NAMALWA (cell line): ENCODE measurements around the gene A4GNT.
"Not testable (repeated sequence)": the region's sequence is repeated elsewhere in the genome, so short reads cannot be mapped to it uniquely, and the experiment has no call there.

Source experiments
- DNase-seq: peaks from one replicate; pipeline ENCODE4 v3.0.0-alpha.2; 2015; ENCODE audit warnings: low spot score

The A4GNT gene

DNA sequence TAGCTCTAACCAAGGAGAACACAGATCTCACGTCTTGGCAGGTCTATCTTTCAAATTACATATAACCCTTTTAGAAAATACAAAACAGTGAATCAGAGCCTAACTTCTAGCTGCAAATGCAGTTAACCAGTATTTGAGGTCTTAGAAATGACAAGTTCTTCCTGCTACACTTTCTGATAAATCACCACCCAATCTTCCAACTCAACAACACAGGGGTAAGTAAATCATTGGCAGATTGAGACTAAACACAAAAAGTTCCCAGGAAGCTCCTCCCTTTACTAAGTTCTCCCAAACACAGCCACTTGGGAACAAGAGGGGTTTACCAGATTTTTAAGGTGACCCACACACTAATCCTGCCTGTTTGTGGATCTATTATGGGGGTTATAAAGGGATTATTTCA is at the start of gene A4GNT:
Gene A4GNT (minus strand): TSS at position 152 of the 400 bp plus-strand sequence. CDS start 1,134 bp downstream, outside the sequence.
- DNase-seq, result no peak

DNA sequence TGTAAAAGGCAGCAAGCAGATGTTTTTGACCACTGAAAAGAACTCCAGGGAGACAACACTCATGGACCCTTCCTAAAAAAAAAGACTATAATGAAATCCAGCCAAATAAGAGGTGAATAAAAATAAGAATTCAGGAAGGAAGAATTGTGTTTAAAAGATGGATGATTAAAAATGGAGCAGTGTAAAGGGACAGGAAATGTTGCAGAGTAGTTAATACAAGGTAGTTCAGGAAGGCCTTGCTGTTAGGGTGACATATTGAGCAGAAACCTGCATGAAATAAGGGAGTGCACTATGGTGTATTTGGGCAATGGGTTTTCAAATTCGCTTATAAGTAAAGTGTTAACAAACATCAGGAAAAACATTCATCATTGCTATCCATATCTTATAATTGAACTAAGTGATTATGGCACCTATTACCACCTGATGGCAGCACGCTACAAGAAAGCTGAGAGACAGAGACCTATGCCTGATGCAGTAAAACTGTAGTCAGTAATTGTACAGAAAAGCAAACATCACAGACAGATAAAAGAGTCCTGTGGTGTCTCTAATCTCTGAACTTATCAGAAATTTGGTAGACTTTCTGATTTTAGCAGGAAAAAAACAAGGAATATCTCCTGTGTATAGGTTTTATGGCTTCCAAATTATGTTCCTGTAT is 48.3 kb upstream of the A4GNT start:
- DNase-seq, result peak; percentile 73

DNA sequence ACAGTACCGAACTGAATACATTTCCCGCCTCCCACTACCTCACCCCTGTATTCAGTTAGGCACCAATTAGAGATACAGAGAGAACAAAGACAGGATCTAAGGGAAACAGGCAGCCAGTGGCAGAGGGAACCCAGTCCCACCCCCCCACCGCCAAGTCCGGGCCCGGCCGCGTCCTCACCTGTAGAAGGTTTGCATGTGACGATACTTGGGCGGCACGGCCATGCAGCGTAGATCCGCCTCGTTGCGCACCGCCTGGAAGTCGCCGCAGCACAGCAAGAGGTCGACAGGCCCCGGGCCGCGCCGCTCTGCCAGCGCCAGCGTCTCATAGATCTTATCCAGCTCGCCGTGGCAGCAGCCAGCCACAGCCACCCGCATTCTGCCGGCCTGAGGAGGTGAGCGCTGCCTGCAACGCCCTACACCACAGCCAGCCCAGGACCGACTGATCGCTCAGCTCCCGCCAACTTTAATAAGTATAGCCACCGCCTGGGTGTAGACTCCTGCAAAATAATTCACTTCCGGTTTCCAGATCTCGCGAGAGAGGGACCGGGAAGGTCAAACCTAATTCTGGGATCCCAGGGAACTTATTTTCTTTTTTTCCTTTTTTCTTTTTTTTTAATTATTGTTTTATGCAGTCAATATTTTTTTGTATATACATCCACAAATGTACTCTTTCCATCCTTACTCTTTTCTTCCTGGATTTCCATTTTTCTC is 42.4 kb upstream of the A4GNT start, which contains the start of gene DBR1:
Gene DBR1 (minus strand): TSS at position 501 of the 711 bp plus-strand sequence. CDS start 126 bp downstream, at position 375.
- peak; percentile 95 for DNase-seq

DNA sequence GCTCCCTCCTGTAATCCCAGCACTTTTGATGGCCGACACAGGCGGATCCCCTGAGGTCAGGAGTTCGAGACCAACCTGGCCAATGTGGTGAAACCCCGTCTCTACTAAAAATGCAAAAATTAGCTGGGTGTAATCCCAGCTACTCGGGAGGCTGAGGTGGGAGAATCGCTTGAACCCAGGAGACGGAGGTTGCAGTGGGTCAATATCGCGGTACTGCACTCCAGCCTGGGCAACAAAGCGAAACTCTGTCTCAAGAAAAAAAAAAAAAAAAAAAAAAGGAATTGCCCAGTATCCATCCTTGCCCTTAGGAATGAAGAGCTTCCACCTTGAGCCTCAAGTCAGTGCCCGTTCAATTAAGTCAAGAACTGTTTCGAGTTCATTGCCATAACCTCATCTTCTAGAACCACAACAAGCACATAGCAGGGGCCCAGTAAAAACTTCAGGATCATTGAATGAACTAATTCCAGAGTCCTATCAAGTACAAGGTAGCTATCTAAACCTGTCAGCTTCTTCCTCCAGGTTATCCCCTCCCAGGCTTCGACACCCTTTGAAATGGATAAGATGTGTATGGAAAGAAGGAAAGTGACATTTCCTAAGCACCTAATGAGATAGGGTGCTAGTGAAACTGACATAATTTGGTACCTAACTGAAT is 41.7 kb upstream of the A4GNT start:
- no peak for DNase-seq

DNA sequence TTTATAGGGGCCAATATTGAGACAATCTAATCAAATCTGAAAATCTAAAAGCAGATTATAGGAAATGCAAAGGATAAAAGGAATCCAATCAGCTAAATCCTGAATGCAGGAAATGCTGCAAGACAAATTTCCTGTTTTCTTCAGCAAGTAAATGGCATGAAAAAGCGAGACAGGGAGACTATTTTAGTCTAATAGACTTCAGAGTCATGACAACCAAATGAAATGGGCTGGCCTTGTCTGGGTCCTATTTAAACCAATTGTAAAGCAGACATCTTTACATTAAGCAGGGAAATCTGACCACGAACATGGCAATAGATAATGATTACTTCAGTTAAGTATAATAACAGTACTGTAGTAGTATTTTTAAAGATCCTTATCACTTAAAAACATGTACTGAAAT is 40.4 kb upstream of the A4GNT start:
- no peak for DNase-seq

DNA sequence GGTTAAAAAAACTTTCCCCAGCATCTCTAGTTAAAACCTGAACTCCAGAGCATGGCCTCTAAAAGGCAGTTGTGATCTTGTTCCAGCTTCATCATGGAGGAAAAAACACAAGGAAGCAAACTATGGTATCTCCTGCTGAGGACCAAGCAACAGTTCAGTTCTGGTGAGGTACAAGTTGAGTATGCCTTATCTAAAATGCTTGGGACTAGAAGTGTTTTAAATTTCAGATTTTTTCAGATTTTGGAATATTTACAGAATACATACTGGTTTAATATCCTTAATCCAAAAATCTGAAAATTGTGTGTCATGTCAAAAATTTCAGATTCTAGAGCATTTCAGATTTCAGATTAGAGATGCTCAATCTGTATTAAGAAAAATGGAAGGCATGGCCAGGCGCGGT is 32.9 kb upstream of the A4GNT start:
- DNase-seq, result no peak

DNA sequence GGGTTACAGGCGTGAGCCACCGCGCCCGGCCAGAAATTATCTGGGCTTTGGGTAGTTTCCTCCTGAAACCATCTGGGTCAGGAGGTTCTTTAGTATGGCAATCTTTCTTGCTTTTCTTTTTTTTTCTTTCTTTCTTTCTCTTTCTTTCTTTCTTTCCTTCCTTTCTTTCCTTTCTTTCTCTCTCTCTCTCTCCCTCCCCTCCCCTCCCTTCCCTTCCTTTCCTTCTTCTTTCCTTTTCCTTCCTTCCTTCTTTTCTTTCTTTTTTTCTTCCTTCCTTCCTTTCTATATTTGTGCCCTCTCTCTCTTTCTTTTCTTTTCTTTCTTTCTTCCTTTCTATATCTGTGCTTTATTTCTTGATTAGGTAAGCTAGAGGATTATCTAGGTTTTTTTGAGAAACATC is 25.6 kb upstream of the A4GNT start:
- DNase-seq, result no peak

DNA sequence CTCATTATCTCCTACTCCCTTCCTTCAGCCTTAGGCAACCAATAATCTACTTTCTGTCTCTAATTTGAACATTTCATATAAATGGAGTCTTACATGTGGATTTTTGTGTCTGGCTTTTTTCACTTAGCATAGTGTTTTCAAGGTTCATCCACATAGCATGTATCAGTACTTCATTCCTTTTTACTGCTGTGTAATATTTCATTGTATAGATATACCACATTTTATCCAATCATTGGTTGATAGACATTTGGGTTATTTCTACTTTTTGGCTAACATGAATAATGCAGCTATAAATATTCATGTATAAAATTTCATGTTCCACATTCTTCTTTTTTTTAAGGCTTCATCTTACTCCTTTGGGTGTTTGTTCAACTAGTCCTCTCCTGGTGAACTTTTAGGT is 22.3 kb upstream of the A4GNT start:
- DNase-seq, result no peak

DNA sequence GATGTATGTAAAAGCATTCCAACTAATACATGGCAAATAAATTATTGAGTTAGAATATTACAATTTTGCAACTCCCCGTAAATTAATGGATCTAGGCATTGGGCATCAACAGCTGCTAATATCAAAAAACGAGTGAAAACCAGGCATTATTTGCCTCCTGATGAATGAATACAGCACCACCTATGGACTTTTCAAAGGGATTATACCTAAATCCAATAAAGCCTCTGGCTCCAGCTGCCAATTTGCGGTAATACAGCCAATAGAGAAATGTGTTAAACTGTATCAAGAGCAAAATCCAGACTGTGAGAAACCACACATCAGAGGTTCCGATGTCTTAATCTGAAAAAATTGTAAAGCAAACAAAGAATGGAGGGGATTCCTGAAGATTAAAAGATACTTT is 16.3 kb upstream of the A4GNT start:
- DNase-seq, result no peak

DNA sequence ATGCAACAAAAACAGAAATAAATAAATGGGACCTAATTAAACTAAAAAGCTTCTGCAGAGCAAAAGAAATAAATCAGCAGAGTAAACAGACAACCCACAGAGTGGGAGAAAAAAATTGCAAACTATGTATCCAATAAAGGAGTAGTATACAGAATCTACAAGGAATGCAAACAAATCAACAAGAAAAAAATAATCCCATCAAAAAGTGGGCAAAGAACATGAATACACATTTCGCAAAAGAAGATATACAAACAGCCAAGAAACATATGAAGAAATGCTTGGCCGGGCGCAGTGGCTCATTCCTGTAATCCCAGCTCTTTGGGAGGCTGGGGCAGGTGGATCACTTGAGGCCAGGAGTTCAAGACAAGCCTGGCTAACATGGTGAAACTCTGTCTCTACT is 10.0 kb upstream of the A4GNT start:
- not testable (repeated sequence) for DNase-seq

DNA sequence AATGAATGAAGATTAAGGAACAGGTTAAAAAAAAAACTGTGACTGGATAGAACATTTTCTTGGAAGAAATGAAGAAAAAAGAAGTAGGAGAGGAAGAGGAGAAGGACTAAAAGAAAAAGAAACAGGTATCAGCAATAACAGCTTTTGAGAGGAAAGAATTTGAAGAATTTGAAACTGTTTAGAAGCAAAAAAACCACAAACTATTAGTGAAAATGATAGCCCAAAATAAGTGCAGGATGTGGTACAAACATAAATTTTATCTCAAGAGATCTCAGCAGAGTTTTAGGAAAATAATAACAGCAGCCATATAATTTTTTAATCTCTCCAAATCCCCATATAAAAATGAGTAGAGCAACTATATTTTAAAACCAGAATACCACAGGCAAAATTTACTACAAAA is 8.8 kb upstream of the A4GNT start:
- DNase-seq, result no peak

DNA sequence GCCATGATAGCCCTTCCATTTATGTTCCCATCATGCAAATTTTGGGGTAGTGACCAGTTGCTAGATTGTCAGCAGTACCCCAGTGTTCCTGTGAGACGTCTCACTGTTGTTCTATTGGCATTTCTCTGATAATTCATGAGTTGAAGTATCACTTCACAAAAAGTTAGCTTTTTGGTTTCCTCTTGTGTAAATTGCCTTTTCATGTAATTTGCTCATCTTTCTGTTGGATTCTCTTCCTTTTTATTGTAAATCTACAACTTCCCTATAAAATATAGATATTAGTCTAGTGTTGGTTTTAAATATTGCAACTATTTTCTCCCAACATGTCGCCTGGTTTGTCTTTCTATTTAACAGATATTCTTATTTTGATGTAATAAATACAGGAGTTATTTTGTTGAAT is 7.5 kb upstream of the A4GNT start:
- no peak for DNase-seq

DNA sequence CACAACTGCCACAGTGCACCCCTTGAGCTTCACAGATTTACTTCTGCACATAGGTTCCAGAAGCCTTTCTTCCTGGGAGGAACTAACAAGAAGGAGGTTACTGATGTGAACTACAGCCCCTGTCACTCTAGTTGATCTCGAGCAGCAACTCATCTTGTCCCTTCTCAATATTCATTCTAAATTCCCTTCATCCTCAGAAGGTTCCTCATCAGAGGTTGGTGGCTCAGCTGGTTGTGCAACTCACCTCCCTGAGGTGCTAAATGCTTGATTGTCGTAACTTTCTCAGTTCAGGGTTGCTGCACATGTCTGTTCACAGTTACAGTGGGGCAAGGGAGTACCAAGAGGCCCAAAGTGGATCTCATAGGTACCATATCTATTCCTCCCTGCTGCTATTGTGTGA is 5.7 kb upstream of the A4GNT start:
- no peak for DNase-seq

DNA sequence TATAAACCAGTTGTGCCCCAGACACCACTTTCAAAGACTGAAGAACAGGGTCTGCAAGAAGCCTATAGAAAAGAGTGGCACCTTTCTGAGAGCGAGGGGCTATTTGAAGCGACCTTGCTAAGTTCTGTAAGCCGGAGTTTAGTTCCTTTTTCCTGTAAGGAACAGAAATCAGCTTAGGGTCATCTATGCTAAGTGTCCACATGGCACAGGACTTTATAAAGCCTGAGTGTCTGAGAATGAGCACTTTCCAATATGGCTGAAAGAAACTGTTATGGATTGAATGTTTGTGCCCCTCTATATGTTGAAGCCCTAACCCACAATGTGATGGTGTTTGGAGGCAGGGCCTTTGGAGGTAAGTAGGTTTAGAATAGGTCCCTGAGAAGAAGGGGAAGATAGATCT is 4.0 kb upstream of the A4GNT start:
- DNase-seq, result no peak

DNA sequence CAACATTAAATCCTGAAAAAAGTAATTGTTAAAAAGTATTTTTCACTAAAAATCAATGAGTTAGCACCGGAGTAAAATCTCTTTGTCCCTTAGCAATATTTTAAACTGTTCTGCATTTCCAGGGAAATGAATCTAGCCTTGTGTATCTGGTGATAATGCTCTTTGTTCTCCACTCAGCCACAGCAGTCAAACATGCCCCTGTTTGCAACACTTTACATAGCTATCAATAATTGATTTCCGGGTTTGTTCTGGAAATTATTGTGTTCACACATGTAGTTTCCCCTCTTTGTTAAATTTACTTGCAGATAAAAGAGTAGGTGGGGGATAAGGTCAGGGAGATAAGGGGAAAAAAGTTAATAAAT is 3.6 kb upstream of the A4GNT start:
- no peak for DNase-seq

DNA sequence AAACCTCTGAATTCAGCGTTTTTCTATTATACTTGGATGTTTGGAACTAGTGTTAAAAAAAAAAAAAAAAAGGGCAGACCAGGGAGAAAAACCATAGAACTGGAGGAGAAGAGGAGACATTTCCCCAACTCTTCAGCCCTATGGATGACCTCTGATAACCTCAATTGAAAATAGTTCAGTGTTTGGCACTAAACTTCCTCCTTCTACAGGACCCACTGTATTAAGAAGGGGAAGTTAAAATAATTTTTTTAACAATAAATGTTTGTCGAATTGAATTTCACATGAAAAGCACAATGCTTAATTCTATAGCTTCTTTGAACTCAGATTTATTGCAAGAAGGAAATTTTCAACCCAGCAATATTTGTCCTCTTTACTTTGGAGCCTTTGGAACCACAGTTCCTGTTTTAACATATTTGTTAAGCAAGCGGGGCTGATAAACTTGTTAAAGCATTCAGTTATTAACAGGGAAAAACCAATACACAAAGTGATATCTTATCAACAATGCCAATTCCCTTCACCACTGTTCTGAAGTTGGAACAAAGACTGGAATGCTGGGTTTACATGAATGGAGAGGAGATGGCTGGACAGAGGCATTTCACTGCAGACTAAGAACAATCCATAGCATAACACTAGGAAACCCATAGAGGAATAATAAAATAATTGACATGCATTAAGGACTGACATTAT is 3.1 kb upstream of the A4GNT start:
- no peak for DNase-seq

DNA sequence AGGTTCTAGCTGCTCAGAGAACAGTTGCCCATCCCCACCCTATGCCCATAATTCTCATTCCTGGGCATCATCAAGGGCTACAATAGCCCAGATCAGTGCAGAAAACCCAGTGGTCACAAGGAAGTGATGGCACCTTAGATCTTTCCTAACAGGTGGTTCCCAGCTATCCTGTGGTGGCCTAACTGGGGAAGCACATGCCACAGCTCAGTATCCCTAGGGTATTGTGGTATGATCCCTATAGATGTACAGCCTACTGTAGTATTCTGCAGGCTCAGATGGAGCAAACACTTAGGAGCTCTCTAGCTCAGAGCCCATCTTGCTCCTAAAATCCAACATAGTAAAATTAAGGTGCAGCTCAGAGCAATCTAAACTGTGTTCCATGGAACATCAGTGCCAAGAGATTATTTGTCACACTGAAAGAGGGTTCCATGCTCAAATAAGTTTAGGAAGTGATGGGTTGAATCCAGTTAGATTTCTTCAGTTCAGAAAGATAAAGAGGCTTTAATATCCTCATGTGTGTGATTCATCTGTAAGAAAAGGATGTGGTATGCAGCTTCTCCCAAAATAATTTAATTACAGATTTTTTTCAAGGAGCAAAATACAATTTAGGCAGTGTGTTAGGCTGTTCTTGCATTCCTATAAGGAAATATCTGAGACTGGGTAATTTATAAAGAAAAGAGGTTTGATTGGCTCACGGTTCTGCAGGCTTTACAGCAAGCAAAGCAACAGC is 4.4 kb downstream of the A4GNT start:
- no peak for DNase-seq

DNA sequence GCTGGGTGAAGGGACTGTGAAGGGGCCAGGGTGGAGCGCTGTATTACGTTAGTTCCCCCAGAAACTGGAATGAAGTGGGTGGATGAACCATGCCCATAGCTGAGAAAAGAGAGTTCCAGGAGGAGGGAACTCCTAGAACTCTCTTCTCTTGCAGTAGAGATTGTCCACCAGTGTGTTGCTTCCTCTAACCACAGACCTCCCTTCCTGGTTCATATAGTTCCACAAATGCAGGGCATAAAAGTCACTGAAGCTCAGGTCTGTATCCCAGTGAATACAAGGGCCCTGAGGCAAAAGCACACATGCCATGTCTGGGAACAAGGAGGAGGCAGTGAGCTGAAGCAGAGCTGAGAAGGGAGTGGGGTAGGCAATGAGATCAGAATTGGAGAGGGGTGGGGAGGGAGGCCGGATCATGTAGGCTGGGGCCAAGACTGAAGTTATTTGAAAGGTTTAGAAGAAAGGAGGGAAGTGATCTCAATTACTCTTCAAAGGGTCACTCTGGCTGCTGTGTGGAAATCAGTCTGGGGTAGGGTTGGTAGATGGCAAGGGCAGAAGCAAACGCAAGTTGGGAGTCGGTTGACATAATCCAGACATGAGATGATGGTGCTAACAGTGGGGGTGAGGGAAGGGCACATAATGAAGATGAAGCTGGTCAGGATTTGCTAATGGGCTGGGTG is 6.5 kb downstream of the A4GNT start:
- DNase-seq, result no peak

DNA sequence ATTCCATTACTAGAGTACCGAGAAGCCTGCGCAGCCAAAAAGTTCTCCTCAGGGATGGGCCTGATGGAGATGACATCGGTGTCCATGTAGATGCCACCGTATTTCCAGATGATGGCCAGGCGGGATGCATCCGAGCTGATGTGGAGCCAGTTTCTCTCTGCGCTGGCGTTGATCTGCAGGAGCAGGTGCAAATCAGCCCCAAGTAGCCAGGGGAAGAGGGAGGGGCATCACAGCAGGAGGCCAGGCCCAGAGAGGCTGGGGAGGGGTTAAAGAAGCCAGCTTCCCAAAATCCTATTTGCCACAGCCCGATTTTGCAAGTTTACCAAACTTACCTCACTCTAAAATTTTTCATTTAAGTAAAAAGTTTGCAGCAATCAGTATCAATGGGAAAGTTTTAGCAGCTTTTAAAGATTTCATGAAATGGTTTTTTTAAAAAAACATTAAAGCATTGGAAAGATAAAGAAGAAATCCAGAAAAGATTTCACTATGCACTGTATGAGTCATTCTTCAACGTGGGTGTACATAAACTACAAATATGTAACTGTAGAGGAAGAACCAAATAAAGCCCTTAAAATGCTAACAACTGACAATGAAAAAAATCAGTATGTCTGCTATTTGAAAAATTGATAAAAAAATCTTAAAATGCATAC is 7.4 kb downstream of the A4GNT start:
- DNase-seq, result no peak

DNA sequence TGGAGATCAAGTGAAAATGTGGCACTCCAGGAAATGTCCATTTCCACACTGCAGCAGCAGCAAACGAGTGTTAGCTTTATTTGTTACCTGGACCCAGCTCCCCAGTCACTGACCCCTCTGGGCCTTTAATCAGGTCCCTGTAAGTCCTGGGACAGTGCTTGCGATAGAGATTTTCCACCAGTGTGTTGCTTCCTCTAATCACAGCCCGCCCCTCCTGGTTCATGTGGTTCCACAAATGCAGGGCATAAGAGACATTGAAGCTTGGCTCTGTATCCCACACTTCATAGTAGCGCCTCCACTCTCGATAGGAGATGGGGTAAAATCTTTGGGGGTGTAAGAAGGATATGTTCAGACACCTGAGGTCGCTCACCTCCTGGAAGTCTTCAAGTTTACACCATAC is 8.0 kb downstream of the A4GNT start:
- DNase-seq, result no peak

DNA sequence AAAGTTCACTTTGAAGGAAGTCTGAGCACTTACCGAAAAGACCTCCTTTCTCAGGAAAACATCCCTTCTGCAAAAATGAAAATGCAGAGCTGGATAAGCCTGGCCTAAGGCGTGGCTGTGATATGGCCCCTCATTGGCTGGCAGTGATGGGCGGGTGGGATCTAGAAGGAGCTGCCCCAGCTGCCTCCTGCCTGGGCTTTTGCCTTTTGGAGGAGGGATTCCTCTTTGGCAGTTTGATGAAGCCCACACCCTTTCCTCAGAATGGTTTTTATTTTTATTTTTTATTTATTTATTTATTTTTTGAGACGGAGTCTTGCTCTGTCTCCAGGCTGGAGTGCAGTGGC is 12.8 kb downstream of the A4GNT start:
- DNase-seq, result no peak
